HepG2 (cell line): ENCODE measurements around the gene CDC14A.

Experiments
- POLR2AphosphoS5 ChIP-seq: IDR thresholded peaks from 2 replicates; pipeline ENCODE4 v1.6.1; 2012; ENCODE audit warnings: low read depth, low read length
- ZNF230 ChIP-seq: sonication (generic); formaldehyde crosslinking; IDR thresholded peaks from 2 replicates; pipeline ENCODE4 v1.4.0; 2020; ENCODE audit warnings: mild to moderate bottlenecking, missing genetic modification reagents
- ZNF501 ChIP-seq: sonication (generic); formaldehyde crosslinking; IDR thresholded peaks from 2 replicates; pipeline ENCODE4 v1.5.1; 2020; ENCODE audit warnings: mild to moderate bottlenecking, moderate library complexity, missing genetic modification reagents

DNA sequence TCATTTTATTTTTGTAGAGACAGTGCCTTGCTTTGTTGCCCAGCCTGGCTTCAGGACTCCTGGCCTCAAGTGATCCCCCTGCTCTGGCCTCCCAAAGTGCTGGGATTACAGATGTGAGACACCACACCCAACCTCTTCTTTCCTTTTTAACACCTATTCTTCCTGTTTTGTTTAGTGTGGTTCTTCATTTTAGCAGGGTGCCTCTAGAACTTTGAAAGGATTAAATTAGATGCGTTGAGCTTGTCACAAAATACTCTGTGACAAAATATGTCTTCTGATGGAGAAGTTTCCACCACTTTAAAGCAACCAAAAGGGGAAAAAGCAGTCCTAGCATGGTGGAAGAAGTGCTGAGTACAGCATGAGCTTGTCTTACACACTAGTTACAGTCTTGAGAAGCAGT, 42.0 kb downstream of the CDC14A start:
- TF ChIP-seq ZNF230 (CRISPR knock-in tag), result no peak
- TF ChIP-seq POLR2AphosphoS5, result no peak
- no peak for TF ChIP-seq ZNF501 (CRISPR knock-in tag)
